ENCODE data around the gene KRT74. TPM values are rescaled to one million over a fixed set of nuclear protein-coding genes. Genes with fewer than 3 reads are reported as not detected.
"Not testable (repeated sequence)": the region's sequence is repeated elsewhere in the genome, so short reads cannot be mapped to it uniquely, and the experiment has no call there.

Gene KRT74
- total and polyA plus RNA-seq, 7 donors, result not detected

DNA sequence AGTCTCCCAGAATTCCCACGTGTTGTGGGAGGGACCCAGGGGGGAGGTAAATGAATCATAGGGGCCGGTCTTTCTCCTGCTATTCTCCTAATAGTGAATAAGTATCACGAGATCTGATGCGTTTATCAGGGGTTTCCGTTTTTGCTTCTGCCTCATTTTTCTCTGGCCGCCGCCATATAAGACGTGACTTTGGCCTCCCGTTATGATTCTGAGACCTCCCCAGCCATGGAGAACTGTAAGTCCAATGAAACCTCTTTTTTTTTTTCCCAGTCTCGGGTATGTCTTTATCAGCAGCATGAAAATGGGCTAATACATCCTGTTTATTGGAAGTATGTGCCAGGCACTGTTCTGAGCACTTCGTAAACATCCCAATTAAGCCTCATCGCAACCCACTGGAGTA, 26.8 kb upstream of the KRT74 start:
- 81 to 88% (median 84%) methylated on average over 12 of the region's 12 CpGs for WGBS, 3 donors
- Histone ChIP-seq H3K27ac (no peak overlapping the region), H3K9me3 (no peaks in the 10 kb centered on the region), H3K36me3 (ENCODE audit: insufficient read depth in 1 of 2, low read depth in 1 of 2) (no peaks in the 10 kb centered on the region), H3K27me3 (ENCODE audit: insufficient read depth in 3 of 3, low read length in 2 of 3) (peaks cover 0 to 32% (median 8%) of the 10 kb centered on the region in 3 donors), H3K4me1 (no peaks in the 10 kb centered on the region), H3K4me3 (no peak overlapping the region)
- intact Hi-C loops (cut with DNase I), result no loop called here
- DNase-seq (no peak), ATAC-seq (no peak)
- no peak for TF ChIP-seq CTCF (IDR thresholded peaks at IDR 0.05)

DNA sequence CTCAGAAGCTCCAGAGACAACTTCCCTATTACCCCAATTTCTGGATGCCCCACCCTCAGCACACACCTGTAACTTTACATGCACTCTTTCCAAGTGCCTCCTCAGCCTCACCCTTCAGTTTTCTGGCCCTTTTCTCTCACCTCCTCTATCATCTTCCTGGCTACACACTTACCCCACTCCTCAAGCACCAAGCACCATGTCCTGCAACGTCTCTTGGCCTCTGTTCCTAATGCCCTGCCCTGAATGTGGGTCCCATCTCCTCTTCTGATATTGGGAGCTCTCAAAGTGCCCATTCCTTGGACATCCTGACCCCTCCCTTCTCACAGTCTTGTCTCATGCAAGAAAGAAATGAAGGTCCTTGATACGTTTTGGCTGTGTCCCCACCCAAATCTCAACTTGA, 26.4 kb upstream of the KRT74 start:
- ATAC-seq, result no peak
- Histone ChIP-seq H3K36me3 (ENCODE audit: insufficient read depth in 1 of 2, low read depth in 1 of 2) (no peaks in the 10 kb centered on the region), H3K27me3 (ENCODE audit: insufficient read depth in 3 of 3, low read length in 2 of 3) (peaks cover 0 to 32% (median 8%) of the 10 kb centered on the region in 3 donors), H3K4me1 (no peaks in the 10 kb centered on the region), H3K4me3 (no peak overlapping the region), H3K9me3 (no peaks in the 10 kb centered on the region), H3K27ac (no peak overlapping the region)
- intact Hi-C loops (cut with DNase I), result no loop called here
- DNase-seq, result no peak
- TF ChIP-seq CTCF (IDR thresholded peaks at IDR 0.05), result no peak
- 49 to 67% (median 61%) methylated on average over 2 of the region's 2 CpGs for WGBS, 3 donors

- 86 to 92% (median 89%) methylated on average over 5 of the region's 5 CpGs for WGBS, 3 donors
- intact Hi-C loops (cut with DNase I), result no loop called here
Observed at GRCh38 chr12:52598966-52599365, 25.3 kb upstream of the KRT74 start.

GRCh38 chr12:52594237-52594636, 20.6 kb upstream of the KRT74 start:
- H3K27me3 ChIP-seq (ENCODE audit: insufficient read depth in 3 of 3, low read length in 2 of 3); H3K27ac ChIP-seq; ATAC-seq; H3K4me1 ChIP-seq; H3K36me3 ChIP-seq (ENCODE audit: insufficient read depth in 1 of 2, low read depth in 1 of 2); intact Hi-C loops (cut with DNase I); H3K9me3 ChIP-seq; DNase-seq; H3K4me3 ChIP-seq: not testable (repeated sequence)
- WGBS, 3 donors, result 85 to 91% (median 90%) methylated on average over 4 of the region's 4 CpGs

More at GRCh38 chr12:52598966-52599365, 25.3 kb upstream of the KRT74 start:
- DNase-seq (no peak), ATAC-seq (no peak)
- no peaks in the 10 kb centered on the region for H3K36me3 ChIP-seq (ENCODE audit: insufficient read depth in 1 of 2, low read depth in 1 of 2)
- H3K9me3 ChIP-seq, result no peaks in the 10 kb centered on the region
- no peak for TF ChIP-seq CTCF (IDR thresholded peaks at IDR 0.05)
- no peaks in the 10 kb centered on the region for H3K4me1 ChIP-seq
- H3K27ac ChIP-seq, result no peak overlapping the region
- H3K4me3 ChIP-seq, result no peak overlapping the region
- H3K27me3 ChIP-seq (ENCODE audit: insufficient read depth in 3 of 3, low read length in 2 of 3), result peaks cover 0 to 32% (median 8%) of the 10 kb centered on the region in 3 donors

DNA sequence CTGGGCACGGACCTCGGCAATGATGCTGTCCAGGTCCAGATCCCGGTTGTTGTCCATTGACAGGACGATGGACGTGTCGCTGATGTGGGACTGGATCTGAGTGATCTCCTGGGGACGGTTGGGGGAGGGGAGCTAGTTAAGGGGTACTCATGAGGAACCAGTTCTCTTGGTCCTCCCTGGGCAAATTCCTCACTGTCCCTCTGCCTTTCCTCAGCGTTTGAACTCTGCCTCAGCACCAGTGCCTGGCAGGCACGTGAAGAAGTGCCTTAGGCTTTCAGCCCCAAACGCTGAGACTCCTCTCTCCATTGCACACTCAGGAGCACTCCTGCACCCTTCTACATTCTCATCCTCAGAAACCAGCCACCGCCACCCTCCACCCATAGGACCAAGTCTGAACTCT, 17.9 kb upstream of the KRT74 start:
- no peak for TF ChIP-seq CTCF (IDR thresholded peaks at IDR 0.05)
- H3K4me1 ChIP-seq, result no peaks in the 10 kb centered on the region
- no peak overlapping the region for H3K27ac ChIP-seq
- peaks cover 0 to 2% (median 1%) of the 10 kb centered on the region in 3 donors for H3K27me3 ChIP-seq (ENCODE audit: insufficient read depth in 3 of 3, low read length in 2 of 3)
- intact Hi-C loops (cut with DNase I), result no loop called here
- no peak for ATAC-seq
- 89 to 90% (median 90%) methylated on average over 11 of the region's 11 CpGs for WGBS, 3 donors
- H3K4me3 ChIP-seq, result no peak overlapping the region
- no peaks in the 10 kb centered on the region for H3K9me3 ChIP-seq
- DNase-seq, result no peak
- H3K36me3 ChIP-seq (ENCODE audit: insufficient read depth in 1 of 2, low read depth in 1 of 2), result no peaks in the 10 kb centered on the region
